NCI-H345 treated with DMSO at 0.1 percent for 48 hours (cell line): Measurements from ENCODE around the gene ZCCHC24.

Source experiments
- DNase-seq: peaks from one replicate; lab custom pipeline; 2025; ENCODE audit not compliant: unreplicated experiment; lab: John Stamatoyannopoulos, UW

The ZCCHC24 gene

DNA sequence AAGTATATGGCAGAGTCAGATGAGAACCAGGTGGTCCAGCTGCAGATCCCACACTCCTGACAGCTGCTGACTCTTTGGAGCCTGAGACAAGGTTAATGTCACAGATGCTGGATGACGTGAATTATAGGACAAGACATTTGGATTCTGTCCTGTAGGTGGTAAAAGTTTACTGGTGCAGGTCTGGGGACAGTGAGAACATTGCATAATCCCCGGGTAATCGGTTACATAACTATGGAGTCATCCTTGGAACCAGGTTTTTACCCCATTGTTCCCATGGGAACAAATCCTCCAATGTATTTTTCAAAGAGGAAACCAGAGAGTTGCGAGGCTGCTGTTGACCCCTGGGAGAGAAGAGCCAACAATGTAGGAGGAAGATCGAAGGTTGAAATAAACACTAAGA is 27.5 kb upstream of the ZCCHC24 start:
- DNase-seq = no peak

DNA sequence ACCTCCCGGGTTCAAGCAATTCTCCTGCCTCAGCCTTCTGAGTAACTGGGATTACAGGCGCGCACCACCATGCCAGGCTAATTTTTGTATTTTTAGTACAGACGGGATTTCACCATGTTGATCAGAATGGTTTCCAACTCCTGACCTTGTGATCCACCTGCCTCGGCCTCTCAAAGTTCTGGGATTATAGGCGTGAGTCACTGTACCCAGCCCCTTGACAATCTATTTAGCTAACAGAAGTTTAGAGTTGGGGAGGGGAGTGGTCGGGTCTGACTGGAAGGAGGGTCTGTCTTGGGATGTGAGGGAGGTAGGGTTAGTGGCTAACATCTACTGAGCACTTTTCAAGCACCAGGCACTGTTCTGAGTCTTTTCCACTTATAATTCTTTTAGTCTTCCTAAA is 27.0 kb upstream of the ZCCHC24 start:
- no peak for DNase-seq

DNA sequence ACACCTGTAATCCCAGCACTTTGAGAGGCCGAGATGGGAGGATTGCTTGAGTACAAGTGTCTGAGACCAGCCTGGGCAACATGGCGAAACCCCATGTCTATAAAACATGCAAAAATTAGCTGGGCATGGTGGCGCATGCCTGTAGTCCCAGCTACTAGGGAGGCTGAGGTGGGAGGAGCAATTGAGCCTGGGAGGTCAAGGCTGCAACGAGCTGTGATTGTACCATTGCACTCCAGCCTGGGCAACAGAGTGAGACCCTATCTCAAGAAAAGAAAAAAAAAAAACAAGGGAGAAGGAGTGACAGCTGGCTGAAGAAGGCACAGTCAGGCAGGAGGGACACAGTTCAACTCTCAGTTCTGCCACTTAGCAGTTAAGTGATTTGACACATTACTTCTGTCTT is 26.4 kb upstream of the ZCCHC24 start:
- DNase-seq = no peak

DNA sequence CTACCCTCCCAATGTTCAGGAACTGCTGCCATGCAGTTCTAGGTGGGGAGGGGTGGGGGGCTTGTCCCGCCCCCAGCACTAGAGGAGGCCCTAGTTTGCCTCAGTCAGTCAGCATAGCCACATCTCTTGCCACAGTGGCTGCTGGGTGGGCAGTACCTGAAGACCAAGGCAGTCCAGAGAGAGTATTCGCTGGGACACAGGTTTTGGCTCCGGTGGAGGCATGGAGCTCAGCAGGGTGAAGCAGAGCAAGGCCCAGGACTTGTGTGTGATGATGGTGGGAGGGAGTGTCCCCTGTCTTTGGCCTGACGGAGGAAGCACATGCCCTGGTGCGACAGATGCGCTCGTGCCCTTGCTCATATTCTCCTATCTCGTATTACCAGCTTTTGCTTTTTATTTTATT is 24.7 kb upstream of the ZCCHC24 start:
- no peak for DNase-seq

DNA sequence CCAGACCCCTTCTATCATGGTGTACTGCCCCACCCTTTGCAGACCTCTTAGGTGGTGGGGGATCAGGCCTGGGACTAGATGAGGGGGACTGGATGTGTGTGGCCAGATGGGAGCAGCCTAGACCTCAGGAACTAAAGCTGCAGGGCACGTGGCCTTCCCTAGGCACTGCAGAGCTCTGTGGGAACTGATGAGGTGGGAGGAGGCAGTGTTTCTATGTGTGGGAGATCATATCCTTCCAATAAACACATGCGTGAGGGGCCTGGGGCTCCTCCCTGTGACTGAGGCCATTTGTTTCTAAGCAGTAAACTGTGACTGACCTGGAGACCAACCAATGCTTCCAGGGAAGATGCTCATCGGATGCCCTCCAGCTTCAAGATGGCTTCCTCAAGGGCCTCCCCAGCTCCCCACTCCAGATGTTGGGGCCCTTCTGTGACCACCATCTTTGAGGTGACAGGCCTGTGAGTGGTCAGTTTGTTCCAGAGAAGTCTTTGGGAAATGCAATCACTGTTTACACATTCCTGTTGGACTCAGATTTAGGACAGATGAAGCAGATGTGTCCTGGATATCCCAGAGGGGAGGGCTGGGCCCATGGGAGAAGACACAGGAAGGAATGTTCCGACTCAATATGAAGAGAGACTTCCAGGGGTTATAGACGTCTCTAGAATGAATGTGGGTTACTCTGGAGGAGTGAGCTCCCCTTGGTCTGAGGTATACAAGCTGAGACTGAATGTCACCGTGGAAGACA is 23.6 kb upstream of the ZCCHC24 start:
- no peak for DNase-seq

DNA sequence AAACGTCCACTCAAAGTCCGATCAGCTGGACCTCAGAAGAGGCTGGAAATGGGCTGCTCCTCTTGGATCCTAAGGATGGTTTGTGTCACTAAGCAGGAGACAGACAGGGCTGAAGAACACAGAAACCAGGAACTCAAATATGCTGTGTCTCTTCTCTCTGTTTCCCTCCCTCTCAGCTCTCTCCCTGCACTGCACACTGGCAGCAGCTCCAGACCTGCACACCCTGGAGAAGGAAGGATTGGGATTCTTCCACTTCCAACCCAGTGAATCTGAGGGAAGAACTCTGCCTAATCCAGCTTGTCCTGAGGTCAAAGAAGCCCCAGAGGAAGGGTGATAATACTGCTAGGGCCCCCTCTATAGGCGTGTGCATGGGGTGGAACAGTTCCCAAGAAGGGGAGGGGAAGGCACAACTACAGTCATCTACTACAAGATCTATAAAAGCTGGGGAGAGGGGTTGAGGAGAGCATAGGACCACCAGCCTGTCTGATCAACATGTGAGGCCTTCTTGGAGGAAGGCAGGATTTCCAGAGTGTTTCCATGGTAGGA is 22.7 kb upstream of the ZCCHC24 start:
- no peak for DNase-seq

DNA sequence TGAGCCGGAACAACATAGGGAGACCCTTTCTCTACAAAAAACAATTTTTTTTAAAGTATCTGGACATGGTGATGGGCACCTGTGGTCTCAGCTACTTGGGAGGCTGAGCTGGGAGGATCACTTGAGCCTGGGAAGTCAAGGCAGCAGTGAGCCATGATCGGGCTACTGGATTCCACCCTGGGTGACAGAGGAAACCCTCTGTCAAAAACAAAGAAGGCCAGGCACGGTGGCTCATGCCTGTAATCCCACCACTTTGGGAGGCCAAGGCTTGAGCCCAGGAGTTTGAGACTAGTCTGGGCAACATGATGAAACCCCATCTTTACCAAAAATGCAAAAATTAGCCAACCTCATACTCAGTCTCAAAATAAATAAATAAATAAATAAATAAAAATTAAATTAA is 19.9 kb upstream of the ZCCHC24 start:
- DNase-seq = no peak

DNA sequence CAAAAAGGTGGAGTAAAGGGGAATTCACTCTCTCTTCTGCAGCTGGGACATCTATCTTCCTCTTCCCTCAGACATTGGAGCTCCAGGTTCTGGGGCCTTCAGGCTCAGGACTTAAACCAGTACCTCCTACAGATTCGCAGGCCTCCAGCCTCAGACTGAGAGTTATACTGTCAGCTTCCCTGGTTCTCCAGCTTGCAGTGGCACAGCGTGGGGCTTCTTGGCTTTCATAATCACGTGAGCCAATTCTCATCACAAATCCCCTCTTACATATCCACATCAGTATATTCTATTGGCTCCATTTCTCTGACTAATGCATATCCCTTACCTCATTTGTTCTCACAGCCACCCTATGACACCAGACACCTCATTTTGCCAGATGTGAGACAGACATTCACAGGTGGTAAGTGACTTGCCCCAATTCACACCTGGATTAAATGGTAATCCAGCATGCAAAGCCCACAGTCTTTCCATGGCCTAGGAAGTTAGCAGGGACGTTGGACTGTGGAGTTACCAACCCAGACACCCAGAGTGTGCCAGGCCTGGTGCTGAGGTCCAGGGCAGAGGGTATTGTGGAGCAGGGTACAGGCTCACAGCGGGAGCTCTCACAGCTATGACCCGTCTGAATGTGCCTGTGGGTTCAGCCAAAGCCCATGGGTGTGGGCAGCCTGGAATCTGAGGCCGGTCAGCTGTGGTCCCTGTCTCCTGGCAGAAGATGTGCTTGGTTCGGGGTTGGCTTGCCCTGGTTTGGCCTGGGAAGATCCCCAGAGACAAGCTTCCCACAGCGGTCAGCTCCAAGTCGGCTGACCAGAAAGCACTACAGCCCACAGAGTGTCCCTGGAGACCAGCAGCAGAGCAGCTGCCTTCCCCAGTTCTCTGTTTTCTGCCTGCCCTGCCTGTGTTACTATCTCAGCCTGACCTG is 18.4 kb upstream of the ZCCHC24 start:
- DNase-seq = no peak

DNA sequence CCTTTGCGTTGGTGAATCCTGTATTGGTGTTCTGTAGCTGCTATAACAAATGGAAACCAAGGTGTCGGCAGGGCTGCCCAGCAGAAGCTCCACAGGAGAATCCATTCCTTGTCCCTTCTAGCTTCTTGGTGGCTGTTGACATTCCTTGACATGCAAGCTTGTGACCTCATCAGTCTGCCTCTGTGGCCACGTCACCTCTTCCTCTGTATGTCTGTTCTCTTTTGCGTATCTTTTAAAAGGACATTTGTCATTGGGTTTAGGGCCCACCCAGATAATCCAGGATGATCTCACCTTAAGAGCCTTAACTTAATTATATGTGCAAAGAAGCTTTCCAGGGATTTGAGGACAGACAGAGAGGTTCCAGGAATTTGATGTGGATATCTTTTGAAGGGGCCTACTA is 15.3 kb upstream of the ZCCHC24 start:
- DNase-seq = no peak

DNA sequence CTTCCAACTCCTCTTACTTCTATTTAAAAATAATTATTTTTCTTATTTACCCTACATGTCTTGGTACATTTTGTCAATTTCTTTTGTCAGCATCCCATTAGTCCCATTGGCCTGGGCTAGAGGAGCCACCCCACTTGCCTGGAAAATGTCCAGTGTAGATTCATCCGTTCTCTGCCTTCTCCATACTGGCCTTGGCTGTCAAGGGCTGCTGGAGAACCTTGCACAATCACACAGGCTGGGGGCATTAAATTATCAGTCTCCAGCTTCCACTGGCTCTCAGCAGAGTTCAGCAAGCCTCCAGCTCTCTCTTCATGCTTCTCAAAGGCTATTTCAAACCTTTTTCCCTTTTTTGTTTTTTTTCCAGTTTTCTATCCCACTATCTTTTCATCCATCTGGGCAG is 13.8 kb upstream of the ZCCHC24 start:
- no peak for DNase-seq

DNA sequence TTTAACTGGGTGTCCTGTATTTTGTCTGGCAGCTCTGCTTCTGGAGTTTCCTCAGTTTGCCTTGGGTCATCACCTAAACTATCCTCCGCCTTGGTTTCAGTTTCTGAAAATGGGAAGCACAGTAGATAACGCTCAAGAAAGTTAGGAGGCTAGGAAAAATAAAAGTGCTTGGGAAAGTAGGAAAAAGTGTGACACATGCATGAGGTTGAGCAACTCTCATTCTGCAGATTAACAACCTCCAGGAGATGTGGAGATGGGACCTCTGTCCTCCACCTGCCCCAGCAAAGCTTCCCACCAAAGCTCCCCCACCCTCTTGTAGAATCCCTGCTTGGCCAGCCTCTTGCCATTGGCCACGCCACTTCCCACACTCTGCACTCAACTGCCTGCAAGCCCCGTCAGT is 13.1 kb upstream of the ZCCHC24 start:
- DNase-seq = no peak

DNA sequence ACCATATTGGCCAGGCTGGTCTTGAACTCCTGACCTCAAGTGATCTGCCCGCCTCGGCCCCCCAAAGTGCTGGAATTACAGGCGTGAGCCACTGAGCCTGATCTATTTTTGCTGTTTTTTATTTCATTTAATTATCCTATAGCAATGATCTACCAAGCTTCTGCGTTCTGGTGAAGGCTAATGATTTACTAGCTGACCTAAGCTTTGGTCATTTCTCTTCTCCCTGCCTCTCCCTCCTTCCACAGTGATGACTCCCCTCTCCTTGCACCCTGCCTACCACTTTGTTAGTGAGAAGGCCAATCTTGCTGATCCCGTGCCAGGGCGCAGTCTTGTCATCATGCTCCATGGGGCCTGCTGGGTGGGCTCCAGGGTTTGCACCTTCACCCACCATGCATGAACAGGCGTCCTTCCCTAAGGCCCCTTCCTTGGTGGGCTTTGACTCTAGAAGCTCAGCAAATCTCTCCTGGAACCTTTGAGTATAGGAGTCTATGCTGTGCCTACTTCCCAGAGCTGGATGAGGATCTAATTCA is 11.9 kb upstream of the ZCCHC24 start:
- no peak for DNase-seq

DNA sequence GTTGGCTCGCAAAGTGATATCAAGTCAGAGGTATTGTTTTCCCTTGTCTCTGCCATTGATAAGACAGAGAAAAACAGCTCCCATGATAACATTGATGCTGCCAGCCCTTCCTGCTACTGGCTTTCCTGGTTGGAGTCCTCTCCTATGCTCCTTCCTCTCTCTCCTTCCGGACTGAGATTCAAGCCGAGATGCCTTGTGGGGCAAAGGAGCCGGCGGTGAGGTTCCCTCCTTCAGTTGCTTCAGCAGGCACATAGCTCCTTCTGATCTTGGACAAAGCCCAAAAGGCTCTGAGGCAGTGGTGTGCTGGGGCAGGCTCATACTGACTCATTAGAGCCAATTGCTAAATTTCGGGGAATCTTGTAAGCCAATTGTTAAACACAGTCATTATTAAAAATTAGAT is 8.8 kb upstream of the ZCCHC24 start:
- no peak for DNase-seq

DNA sequence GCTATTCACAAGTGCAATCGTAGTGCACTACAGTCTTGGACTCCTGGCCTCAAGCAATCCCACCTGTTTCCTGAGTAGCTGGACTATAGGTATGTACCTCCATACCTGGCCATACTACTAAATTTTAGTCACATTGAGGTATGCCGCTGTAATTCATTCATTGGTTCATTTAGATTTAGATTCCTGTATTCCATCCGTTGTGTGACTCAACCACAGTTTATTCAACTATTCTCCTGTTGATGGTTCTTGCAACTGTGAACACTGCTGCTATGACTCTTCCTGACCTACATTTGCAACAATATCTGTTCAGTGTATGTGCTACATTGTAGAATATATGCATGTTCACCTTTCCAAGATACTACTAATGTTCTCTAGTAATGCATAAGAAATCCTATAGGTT is 8.0 kb upstream of the ZCCHC24 start:
- no peak for DNase-seq

DNA sequence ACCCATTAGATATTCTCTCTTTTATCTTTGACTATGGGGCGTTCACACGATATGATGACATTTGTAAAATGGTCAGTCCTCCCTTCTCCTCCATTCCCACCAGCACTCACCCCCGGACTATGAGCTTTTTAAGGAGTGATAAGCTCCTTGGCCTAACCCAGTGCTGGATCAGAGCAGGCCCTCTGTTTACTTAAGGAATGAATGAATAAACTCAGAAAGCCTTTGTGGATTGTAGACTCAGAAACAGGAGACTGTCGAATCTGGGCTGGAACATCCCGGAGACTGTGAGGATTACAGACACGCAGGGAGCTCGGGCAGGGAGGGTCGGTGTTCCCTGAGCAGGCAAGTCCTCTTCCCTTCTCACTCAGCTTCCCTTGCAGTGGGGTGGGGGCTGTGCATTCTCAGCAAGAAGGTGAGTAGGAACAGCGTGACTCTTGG is 6.8 kb upstream of the ZCCHC24 start:
- no peak for DNase-seq

DNA sequence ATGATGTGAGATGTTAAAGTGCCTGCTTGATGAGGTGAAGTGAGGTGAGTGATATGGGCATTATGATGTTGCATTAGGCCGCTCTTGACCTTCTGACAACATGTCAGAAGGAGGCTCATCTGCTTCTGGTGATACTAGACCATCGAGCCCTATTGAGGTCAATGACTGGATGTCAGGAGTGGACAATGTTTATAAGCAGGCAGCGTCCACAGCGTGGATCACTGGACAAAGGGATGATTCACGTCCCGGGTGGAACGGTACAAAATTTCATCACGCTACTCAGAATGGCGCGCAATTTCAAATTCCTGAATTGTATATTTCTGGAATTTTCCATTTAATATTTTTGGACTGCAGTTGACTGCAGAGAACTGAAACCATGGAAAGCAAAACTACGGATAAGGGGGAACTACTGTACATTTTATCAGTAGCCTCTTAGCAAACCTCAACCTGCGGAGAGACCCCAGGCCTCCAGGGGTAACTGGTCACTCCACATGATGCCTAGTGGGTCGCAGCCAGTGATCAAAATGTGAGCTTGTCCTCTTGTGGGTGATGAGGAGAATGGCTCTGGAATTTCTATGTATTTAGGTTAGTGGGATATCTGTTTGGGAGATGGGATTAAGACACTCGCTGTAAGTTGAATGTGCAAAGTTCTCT is 5.7 kb upstream of the ZCCHC24 start:
- no peak for DNase-seq

DNA sequence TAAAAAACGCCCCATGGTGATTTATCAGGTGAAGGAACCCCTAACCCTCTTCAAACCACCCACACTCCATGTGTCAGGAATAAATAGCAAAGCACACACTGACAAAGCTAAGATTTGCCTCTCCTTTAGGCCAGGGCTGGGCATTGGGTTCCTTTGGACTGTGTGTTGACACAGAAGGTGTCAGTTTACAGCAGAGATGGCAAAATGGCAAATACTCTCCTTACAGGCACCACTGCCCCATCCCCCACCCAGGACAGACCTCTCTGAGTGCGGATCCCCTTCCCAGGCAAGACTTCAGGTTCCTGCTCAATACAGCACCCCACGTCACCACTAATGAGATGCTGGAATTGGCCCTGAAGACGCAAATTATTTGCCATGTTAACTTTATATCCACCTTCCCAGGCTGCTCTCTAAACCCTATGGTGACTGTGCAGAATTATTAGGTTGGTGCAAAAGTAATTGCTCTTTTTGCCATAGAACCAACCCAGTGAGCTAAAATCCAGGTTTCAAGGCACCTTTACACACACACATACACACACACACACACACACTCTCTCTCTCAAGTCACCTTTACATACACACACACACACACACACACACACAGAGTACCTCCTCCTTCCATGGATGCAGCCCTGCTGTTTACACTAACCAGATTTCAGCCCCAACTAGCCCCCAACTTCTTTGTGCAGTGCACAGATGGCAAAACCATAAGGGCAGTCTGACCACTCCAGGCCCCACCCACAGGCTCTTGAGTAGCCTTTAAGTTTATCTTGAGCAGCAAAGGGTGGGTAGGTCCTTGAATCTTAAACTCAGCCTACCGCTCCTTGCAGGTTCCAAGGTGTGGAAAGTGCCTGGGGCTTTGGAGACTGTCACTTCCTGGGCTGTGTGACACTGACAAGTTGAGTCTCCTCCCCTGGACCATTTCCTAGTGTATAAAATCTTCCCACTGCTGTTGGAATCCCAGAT is 4.0 kb upstream of the ZCCHC24 start:
- no peak for DNase-seq

DNA sequence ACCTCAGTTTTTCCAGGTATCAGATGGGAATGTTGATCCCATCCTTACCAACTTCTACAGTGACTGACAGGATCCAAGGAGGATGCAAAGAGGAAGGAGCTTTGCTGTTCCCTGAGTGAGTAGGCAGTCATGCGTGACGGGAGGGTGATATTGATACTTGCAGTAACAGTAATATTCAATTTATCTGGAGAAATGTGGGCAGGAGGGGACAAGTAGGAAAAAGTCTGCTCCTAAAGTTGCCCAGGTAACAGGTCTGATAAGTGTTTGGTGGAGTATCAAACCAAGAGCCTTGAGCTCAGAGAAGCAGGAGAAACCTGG is 3.3 kb upstream of the ZCCHC24 start:
- DNase-seq = no peak

DNA sequence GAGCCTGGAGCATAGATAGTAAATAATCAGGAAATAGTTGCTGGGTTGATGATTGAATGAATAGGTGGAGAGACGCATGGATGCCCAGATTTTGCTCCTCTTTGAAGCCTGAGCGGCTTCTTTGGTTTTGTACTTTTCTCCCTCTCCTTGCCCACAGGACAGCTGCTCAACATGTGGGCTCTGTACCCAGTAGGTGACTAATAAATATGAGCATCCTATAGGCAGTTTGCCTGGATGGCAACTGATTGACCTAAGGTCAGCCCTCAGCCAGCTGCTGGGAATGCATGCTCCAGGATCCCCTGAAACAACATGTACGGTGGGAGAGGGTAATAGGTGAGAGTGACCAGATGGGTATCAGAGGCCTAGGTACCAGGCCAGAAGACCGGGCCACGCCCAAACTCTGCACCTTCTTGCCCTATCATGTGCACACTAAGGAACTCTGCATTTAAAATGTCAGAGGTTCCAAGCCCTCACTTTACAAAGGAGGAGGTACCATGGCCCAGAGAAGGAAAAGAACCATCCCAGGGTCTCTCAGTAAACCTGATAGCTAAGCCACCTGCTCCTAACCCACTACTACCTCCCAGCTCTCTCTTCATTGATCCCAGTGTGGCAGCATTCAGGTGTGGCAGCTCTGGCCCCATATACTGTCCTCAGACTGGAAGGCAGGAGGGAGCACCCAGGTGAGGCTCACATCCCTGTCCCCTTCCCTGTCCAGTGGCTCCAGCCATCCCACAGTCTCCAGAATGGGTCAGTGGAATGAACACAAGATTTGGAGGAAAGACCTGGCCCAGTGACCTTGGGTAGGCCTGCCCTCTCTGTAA is 2.7 kb upstream of the ZCCHC24 start:
- no peak for DNase-seq
